GM21515 (cell line): ENCODE measurements around the gene ZNF48.
"Not testable (repeated sequence)": the region's sequence is repeated elsewhere in the genome, so short reads cannot be mapped to it uniquely, and the experiment has no call there.

Experiments
- ATAC-seq: cut with Tn5 transposase; IDR thresholded peaks from one replicate; pipeline ENCODE4 v1.9.1; 2021; ENCODE audit not compliant: unreplicated experiment

The ZNF48 gene

GRCh38 chr16:30377050-30377811 is 18.0 kb upstream of the ZNF48 start:
- ATAC-seq: peak; percentile 5

GRCh38 chr16:30377812-30378235 is 17.4 kb upstream of the ZNF48 start:
- peak; percentile 37 for ATAC-seq

GRCh38 chr16:30378236-30379157 is 16.7 kb upstream of the ZNF48 start:
- ATAC-seq: peak; percentile 81

- no peak for ATAC-seq
Measured at GRCh38 chr16:30379158-30379783, 15.9 kb upstream of the ZNF48 start.

- no peak for ATAC-seq
Measured at GRCh38 chr16:30380072-30380802, 15.0 kb upstream of the ZNF48 start.

- no peak for ATAC-seq
Measured at GRCh38 chr16:30380803-30381208, 14.4 kb upstream of the ZNF48 start.

- no peak for ATAC-seq
Measured at GRCh38 chr16:30381291-30382041, 13.8 kb upstream of the ZNF48 start.

GRCh38 chr16:30382111-30382881 is 12.9 kb upstream of the ZNF48 start, which contains the start of gene SEPTIN1:
Gene SEPTIN1, minus strand, starts transcription at chr16:30382561. Its CDS starts 19 bp downstream, at chr16:30382542.
- ATAC-seq: no peak

- ATAC-seq: no peak
Measured at GRCh38 chr16:30383521-30383920, 11.7 kb upstream of the ZNF48 start.

GRCh38 chr16:30394592-30395154 is 547 bp upstream of the ZNF48 start:
- no peak for ATAC-seq

- no peak for ATAC-seq
Measured at GRCh38 chr16:30395992-30396585, 869 bp downstream of the ZNF48 start.

GRCh38 chr16:30396627-30397026 is 1.4 kb downstream of the ZNF48 start:
- ATAC-seq: not testable (repeated sequence)

GRCh38 chr16:30397056-30397455 is 1.8 kb downstream of the ZNF48 start:
- no peak for ATAC-seq

GRCh38 chr16:30397776-30398660 is 2.8 kb downstream of the ZNF48 start:
- no peak for ATAC-seq

GRCh38 chr16:30398661-30399434 is 3.6 kb downstream of the ZNF48 start:
- ATAC-seq: no peak

GRCh38 chr16:30399435-30400186 is 4.4 kb downstream of the ZNF48 start:
- no peak for ATAC-seq
